GM18519 (cell line): ENCODE results near the gene PACS1.
"Not testable (repeated sequence)": the region's sequence is repeated elsewhere in the genome, so short reads cannot be mapped to it uniquely, and the experiment has no call there.

ENCODE experiments used
- ATAC-seq: cut with Tn5 transposase; IDR thresholded peaks from one replicate; pipeline ENCODE4 v1.9.1; 2021; ENCODE audit warnings: mild to moderate bottlenecking, moderate library complexity; ENCODE audit not compliant: unreplicated experiment, low FRiP score

Gene PACS1

DNA sequence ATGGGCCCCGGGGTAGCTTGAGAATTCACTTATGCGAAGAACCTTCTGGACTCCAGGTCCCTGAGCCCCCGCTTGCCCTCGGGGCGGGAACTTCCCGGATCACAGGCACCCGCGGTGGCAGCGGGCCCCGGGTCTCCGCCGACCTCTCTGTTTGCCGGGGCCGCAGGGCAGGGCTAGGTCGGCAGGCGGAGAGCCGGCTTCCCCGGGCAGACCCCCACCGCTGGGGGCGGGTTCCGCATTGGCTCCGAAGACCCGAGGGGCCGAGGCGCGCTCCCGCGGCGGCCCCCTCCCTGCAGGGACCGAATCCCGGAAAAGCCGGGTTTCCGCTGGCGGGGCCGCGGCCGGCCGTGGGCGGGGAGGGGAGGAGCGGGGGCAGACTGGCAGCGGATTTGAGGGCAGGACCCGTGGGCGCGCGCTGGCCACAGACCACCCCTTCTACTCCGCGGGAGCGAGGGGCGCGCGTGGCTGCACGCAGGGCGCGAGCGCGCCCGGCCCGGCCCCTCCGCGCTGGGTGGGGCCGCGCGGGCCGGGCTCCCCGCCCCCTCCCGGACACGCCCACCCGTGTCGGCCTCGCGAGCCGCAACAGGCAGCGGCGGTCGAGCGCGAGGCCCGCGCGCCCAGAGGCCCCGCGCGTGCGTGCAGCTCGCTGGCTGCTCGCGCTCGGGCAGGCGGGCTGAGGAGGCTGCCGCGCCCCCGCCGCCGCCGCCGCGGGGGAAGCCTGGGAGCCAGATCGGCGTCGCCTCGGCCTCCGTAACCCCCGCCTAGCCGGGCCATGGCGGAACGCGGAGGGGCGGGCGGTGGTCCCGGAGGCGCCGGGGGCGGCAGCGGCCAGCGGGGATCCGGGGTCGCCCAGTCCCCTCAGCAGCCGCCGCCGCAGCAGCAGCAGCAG is at the start of gene PACS1:
PACS1 (plus strand) TSS at position 558 of the 889 bp plus-strand sequence; CDS start at position 773, 215 bp downstream.
- peak; percentile 35 for ATAC-seq

DNA sequence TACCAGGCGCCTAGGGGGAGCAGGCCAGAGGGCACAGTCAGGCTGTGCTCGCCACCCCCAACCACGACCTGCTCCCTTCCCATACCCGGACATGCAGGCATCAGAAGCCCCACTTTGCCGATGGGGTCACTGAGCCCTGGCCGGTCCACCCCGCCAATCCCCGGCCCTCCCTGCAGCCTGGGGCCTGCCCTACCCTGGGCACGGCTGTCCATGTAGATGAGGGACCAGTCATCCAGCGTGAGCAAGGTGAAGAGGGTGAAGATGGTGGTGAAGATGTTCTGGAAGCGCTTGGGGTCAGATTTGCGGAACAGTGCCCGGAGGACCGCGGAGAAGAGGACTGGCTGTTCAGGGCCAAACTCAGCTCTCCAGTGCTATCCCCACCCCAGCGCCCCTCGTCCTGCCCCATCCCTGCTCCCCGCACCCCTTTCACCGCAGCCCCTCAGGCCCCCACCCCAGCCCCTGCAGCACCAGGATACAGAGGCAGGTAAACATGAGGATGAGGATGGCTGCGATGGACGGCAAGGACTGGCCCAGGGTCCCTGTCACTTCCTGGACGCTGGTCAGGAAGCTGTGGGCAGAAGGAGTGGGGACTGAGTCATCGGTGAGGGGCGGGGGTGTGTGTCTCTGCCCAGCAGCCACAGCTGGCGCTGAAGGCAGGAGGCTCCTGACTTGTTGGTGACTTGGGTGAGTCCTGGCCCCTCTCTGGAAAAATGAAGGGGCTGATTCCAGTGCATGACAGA is 49.3 kb upstream of the PACS1 start:
- ATAC-seq: no peak

DNA sequence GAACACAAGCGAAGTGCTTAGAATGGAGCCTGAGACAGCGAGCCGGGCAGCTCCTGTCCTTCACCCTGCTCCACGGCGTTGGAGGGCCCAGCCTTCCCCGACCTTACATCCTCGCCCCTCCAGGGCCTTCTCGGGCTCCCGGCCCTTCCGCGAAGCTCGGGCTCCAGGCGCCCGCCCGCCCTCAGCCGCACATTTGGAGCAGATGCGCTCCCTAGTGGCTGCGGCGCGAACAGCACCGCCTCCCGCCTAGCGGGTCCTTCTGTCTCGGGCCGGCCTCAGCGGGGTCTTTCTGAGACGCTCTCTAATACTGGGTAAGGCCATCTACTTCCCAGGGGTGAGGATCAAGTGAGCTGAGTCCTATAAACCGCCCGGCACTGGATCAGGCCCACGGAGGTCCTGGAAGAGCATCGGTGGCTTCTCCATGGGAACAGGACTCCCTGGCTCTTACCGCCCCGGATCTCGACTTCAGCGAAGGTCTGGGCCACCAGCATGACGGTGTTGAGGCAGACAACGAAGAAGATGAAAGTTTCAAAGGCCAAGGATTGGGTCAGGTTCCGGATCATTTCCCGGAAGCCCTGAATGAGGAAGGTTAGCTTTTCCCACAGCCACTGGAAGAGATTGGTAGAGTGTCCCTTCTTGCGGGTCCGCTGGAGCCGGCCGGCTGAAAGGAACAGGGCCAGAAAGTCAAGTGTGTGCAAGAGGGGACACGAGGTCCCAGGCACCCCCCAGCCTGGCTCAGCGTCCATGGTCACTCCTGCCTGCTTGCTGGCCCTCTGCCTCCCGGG is 47.5 kb upstream of the PACS1 start:
- ATAC-seq: no peak

DNA sequence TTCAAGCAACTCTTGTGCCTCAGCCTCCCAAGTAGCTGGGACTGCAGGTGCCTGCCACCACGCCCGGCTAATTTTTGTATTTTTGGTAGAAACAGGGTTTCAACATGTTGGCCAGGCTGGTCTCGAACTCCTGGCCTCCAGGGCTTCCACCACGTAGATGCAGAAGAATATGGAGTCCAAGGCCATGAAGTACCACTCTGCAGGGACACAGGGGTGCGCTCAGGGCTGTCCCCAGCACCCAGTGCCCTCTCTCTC is 47.0 kb upstream of the PACS1 start:
- ATAC-seq: not testable (repeated sequence)

DNA sequence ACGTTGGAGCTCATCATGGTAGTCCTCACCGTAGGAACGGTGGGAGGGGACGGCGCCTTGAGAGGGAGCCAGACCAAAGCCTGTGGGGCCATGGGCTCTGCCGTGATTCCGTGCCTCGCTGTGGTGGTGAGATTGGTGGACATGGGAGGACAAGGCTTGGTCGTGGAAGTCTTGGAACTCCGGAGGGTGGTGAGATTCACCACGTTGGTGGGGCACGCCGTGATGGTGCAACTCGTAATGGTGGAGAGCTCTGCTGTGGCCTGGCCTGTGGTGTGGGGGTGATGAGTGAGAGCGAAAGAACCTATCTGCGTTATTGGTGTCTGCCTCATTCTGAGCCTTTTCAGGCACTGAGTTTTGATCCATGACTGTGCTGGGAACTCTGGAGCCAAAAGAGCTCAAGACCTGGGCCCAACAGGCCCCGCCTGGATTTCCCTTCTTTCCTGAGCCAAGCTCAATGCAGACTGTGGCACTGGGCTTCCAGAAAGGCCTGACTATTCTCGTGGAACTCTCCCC is 44.0 kb upstream of the PACS1 start, which contains the start of gene CATSPER1:
CATSPER1 (minus strand) TSS at position 463 of the 513 bp plus-strand sequence; CDS start at position 363, 100 bp downstream.
- ATAC-seq: no peak

DNA sequence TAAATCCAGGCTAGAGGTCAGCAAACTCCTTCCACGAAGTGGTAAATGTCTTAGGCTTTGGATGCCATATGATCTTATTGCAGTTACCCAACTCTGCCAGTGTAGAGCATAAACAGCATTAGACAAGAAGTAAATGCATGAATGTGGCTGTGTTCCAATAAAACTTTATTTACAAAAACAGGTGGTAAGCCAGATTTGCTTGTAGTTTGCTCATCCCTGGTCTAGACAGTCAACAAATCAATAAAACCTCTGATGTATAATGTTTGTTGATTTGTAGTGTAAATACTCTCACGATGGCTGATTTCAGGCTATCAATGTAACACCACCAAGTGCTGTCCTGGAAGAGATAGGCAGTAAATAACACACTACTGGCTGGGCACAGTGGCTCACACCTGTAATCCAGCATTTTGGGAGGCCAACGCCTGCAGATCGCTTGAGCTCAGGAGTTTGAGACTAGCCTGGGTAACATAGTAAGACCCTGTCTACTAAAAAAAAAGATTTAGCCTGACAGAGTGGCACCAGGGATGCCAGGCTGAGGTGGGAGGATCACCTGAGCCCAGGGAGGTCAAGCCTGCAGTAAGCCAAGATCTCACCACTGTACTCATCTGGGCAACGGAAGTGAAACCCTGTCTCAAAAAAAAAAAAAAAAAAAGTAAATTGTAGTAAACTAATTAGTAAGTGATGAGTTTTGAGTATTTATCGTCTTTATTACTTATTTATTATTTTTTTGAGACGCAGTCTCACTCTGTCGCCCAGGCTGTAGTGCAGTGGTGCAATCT is 36.9 kb upstream of the PACS1 start:
- no peak for ATAC-seq

DNA sequence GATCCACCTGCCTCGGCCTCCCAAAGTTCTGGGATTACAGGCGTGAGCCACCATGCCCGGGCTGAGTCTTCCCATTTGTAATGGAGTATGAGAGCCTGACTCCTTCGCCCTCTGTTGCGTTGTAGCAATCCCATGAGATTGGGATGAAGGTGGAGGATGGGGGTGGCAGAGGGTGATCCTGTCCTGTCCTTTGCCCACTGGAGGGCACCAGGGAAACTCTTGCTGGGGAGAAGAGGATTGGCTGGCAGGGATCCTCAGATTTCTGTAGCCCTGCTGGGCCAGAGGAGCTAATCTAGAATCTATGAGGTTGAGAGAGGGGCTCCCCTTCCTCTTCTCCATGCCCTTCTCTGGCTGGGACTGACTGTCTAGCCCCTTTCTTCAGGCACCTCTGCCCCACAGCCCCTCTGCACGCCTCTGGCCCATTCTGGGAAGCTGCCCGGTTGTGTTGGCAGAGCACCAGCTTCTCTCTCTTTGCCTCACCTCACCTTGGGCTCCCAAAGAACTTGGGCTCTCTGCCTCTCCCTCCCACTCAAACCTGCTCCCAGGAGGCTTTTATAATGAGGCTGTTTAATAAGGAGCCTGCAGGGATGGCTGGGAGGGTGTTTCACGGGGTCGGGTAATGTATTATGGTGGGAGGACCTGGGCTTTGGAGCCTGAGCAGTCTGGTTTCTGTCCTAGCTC is 34.3 kb upstream of the PACS1 start:
- ATAC-seq: no peak

DNA sequence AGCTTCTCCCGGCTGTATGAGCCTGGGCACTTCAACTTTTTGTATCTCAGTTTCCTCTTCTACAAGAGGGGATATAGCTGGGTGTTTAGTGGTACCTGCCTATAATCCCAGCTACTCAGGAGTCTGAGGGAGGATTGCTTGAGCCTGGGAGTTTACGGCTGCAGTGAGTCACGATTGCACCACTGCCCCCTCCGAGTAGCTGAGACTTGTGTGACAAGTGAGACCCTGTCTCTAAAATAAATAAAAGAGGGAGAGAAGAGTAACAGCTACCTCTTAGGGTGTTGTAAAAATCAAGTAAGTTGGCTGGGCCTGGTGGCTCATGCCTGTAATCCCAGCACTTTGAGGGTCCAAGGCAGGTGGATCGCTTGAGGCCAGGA is 33.8 kb upstream of the PACS1 start:
- ATAC-seq: no peak

DNA sequence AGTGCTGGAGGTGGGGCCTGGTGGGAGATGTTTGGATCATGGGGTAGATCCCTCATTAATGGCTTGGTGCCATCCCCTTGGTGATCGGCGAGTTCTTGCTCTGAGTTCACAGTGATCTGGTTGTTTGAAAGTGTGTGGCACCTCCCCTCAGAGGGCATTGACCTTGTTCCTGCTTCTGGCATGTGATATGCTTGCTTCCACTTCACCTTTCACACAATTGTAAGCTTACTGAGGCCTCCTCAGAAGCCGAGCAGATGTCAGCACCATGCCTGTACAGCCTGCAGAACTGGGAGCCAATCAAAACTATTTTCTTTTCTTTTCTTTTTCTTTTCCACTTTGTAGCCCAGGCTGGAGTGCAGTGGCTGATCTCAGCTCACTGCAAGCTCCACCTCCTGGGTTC is 32.7 kb upstream of the PACS1 start:
- no peak for ATAC-seq

DNA sequence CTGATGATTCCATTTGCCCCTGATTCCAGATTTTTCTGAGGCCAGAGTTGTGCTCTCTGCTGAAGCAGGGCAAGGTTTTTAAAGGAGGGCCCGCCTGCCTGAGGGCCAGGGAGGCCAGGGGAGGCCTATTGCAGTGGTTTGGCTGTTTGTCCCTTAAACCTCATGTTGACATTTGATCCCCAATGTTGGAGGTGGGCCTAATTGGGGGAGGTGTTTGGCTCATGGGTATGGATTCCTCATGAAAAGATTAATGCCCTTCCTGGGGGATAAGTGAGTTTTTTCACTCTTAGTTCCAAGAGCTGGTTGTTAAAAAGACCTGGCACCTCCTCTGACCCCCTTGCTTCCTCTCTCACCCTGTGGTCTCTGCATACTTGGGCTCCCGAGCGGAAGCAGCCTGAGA is 30.3 kb upstream of the PACS1 start:
- no peak for ATAC-seq

DNA sequence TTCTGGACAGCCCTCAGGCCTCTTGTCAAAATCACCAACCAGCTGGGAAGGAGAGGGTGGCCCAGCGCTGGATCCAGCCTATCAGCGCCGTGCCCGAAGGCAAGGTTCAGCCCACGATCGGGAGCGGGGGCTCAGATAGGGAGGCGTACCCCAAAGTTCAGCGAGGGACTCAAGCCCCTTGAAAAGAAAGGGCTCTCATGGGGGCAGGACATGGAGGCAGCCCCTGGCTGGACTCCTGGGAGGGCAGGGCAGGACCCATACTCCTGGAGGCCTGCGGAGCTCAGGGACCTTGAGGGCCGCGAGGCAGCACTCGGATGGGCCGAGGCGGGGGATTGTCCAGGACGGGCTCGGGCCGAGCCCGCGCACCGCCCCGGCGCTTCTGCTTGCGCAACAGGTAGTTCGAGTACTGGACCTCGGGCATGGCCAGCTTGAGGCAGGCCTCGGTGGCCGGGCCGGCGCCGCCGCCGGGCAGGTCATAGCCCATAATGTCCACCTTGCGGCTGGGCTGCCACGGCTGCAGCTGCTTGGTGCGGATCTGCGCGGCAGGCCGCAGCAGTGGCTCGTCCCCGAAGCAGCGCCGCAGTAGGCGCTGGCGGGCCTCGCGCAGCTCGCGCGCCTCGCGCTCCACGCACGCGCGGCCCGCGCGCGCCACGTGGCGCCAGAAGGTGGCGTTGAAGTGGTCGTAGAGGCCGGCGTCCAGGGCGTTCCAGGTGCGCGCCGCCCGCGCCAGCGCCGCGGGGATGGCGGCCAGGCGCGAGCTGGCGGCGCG is 27.7 kb upstream of the PACS1 start:
- no peak for ATAC-seq

DNA sequence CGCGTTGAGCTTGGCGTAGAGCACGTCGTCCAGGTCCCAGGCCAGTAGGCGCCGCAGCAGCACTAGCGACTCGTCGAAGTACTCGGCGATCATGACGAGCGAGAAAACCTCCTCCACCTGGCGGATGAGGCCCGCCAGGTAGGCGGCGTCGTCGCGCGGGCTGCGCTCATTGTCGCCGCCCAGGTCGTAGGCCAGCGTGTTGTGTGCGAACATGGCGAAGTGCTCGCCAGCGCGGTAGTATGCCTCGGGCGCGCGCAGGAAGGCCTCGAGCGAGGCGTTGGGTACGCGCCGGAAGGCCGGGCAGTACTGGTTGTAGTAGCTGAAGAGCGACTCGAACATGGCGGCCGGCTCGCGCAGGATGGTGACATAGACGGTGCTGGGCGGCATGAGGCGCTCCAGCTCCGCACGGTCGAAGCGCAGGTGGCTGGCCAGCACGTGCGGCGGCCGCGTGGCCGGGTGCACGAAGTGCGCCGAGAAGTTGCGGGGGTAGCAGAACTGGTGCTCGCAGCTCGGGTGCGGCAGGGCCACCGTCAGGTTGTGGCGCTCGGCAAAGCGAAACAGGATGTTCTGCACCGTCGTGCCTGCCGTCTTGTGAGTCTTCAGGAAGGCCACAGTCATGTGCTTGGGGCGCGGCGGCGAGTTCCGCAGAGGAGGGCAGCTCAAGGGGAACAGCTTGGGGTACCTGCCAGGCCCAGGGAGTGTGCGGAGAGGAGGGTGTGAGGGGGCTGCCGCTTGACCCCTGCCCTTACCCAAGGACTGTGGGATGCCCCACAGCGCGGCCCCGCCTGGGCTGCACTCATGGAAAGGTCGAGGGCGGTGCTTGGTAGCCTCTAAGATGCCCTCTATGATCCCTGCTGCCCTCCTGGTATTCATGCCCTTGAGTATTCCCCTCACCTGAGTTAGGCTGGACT is 26.8 kb upstream of the PACS1 start:
- ATAC-seq: no peak

DNA sequence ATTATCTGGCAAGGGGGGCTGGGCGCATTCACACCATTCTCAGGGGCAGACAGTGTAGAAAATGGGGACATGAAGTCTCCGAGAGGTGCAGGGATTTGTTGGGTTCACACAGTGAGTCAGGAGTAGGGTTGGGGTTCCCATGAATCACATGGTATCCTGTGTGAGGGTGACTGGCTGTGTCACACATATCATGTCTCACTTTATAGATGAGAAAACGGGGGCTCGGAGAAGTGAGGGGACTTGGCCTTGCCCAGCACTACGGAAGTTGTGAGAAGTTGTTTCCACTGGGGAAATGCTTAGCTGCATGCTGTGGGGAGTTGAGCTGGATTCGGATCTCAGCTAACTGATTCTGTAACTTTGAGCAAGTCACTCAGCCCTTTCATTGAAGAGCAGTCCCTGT is 25.3 kb upstream of the PACS1 start:
- no peak for ATAC-seq

DNA sequence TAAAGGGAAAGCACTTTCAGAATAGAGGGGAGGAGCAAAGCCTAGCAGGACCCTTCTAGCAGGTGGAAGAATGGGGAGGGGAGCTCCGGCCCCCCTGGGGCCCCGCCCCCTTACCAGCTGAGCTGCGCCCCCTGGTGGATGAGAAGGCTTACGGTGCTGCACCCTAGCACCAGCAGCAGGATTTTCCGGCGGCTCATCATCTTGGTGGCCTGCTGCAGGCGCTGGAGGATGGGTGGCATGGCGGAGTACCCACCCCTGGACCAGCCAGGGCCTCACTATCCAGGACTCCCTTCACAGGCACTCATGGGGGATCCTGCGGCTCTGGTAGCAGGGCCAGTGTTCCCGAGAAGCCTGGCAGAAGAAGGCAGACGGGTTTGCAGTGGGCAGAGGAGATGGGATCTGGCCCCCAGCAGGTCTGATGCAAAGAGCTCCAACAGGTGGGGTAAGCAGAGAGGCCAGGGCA is 24.9 kb upstream of the PACS1 start:
- no peak for ATAC-seq

DNA sequence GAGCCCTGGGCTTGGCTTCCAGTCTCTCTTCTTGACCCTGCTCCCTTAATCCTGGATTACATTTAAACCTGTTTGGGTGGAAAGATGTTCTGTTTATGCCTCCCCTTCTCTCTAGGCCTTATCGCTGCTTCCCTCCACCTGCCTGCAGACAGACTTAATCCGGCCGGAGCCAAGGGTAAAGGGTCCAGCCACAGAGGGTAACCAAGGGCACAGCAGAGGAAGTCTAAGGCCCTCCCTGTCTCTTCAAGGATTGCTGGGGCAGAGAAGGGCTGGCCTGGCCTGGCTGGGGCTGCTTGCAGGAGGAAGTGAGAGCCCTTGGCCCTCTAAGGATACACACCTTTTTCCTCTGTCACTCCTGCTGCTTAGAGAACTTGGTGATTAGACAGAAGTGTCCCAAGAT is 23.2 kb upstream of the PACS1 start:
- no peak for ATAC-seq

DNA sequence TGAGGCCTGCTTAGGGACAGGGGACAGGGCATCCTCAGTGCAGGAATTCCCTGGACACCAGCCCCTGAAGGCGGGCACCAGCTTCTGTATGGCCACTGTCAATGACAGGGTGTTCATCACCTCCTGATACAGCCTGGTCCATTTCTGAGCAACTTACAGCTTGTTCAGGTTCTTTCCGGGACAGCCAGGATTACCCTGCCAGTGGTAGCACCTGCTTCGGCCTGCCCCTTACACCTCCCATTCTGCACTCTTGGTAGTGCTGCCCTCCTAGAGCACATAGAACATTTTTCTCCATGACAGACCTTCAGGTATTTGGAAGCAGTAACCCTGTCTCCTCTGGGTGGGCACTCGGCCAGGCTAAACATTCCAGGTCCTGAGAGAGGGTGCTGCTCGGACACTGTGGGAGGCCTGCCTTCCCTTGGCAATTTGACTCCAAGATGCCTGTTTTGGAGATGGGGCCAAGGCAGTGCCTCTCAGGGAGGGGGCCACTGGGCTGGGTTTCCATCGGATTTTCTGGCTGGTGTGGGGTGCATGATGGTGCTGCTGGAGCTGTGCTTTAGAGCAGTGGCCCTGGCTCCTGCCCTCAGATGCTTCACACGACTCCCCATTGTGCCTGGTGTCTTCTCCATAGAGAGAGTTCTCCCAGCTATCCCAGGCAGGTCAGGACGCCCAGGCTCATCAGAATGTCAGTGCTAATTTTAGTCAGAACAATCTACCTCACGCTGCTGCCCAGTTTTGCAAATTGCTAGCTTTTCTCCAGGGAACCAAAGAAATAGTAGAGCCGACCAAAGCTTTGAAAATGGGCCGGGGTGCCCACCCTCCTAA is 22.3 kb upstream of the PACS1 start:
- ATAC-seq: no peak
